Measurements from ENCODE around the gene ZDHHC11. TPM values are rescaled to one million over a fixed set of nuclear protein-coding genes. Genes with fewer than 3 reads are reported as not detected.
A peak's percentile ranks its signal among the peaks of the same experiment; 100 is the strongest.

Gene ZDHHC11
- total RNA-seq, 1 experiment from 2014 or later = 17.0 TPM

DNA sequence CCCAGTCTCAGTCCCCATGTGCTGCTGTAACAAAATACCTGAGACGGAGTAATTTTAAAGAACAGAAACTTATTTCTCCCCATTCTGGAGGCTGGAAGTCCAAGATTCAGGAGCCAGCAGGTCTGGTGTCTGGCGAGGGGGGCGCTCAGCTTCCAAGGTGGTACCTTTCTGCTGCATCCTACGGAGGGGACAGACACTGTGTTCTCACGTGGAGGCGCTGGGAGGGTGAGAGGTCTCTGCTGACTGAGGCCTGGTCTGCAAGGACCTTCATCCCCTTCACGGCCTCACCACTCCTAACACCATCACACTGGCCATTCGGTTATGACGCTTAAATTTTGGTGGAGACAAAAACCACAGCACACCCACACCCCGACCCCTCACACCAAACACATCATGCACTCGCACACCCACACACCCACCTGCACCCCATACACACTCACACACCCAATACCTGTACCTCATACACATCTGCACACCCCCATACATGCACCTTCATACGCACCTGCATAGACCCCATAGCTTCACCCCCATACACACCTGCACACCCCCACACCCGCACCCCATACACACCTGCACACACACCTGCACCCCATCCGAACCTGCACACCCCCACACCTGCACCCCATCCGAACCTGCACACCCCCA is 9.8 kb upstream of the ZDHHC11 start:
- TSS peak; percentile 59 for BruUV-seq (replicated peaks)
- ATAC-seq = no peak
- TF ChIP-seq SRF (IDR thresholded peaks at IDR 0.05; ENCODE audit: low read depth) (no peak), ELF1 (IDR thresholded peaks at IDR 0.05; ENCODE audit: borderline replicate concordance, low read depth) (no peak), ZNF274 (IDR thresholded peaks at IDR 0.05; ENCODE audit: low read depth, low read length) (no peak), EZH2phosphoT487 (IDR thresholded peaks at IDR 0.05; ENCODE audit: borderline replicate concordance) (no peak), RAD21 (IDR thresholded peaks at IDR 0.05; ENCODE audit: low read depth) (no peak), YY1 (IDR thresholded peaks at IDR 0.05; ENCODE audit: extremely low read depth, insufficient replicate concordance, low read depth, low read length) (no peak), POLR2A (IDR thresholded peaks at IDR 0.05; ENCODE audit: borderline replicate concordance, extremely low read depth, insufficient read depth, insufficient read length) (no peak), ZFX (IDR thresholded peaks at IDR 0.05) (no peak), TCF7L2 (IDR thresholded peaks at IDR 0.05; ENCODE audit: borderline replicate concordance, extremely low read depth, insufficient read depth, insufficient read length) (no peak), EGR1 (IDR thresholded peaks at IDR 0.05; ENCODE audit: low read depth) (no peak), FOSL1 (IDR thresholded peaks at IDR 0.05; ENCODE audit: low read depth) (no peak), SP1 (IDR thresholded peaks at IDR 0.05; ENCODE audit: low read depth) (no peak), SIN3A (IDR thresholded peaks at IDR 0.05; ENCODE audit: low read depth) (no peak)
- TF ChIP-seq, protein P1, sequence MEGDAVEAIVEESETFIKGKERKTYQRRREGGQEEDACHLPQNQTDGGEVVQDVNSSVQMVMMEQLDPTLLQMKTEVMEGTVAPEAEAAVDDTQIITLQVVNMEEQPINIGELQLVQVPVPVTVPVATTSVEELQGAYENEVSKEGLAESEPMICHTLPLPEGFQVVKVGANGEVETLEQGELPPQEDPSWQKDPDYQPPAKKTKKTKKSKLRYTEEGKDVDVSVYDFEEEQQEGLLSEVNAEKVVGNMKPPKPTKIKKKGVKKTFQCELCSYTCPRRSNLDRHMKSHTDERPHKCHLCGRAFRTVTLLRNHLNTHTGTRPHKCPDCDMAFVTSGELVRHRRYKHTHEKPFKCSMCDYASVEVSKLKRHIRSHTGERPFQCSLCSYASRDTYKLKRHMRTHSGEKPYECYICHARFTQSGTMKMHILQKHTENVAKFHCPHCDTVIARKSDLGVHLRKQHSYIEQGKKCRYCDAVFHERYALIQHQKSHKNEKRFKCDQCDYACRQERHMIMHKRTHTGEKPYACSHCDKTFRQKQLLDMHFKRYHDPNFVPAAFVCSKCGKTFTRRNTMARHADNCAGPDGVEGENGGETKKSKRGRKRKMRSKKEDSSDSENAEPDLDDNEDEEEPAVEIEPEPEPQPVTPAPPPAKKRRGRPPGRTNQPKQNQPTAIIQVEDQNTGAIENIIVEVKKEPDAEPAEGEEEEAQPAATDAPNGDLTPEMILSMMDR (IDR thresholded peaks at IDR 0.05 in 2 of 3, conservative IDR thresholded peaks at IDR 0.05 in 1 of 3; ENCODE audit: borderline replicate concordance in 1 of 3, insufficient read depth in 1 of 3, low read depth in 2 of 3, low read length in 2 of 3) = no peak
- TF ChIP-seq, protein P2, sequence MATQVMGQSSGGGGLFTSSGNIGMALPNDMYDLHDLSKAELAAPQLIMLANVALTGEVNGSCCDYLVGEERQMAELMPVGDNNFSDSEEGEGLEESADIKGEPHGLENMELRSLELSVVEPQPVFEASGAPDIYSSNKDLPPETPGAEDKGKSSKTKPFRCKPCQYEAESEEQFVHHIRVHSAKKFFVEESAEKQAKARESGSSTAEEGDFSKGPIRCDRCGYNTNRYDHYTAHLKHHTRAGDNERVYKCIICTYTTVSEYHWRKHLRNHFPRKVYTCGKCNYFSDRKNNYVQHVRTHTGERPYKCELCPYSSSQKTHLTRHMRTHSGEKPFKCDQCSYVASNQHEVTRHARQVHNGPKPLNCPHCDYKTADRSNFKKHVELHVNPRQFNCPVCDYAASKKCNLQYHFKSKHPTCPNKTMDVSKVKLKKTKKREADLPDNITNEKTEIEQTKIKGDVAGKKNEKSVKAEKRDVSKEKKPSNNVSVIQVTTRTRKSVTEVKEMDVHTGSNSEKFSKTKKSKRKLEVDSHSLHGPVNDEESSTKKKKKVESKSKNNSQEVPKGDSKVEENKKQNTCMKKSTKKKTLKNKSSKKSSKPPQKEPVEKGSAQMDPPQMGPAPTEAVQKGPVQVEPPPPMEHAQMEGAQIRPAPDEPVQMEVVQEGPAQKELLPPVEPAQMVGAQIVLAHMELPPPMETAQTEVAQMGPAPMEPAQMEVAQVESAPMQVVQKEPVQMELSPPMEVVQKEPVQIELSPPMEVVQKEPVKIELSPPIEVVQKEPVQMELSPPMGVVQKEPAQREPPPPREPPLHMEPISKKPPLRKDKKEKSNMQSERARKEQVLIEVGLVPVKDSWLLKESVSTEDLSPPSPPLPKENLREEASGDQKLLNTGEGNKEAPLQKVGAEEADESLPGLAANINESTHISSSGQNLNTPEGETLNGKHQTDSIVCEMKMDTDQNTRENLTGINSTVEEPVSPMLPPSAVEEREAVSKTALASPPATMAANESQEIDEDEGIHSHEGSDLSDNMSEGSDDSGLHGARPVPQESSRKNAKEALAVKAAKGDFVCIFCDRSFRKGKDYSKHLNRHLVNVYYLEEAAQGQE (IDR thresholded peaks at IDR 0.05; ENCODE audit: low read depth) = no peak
- TF ChIP-seq, protein P3, sequence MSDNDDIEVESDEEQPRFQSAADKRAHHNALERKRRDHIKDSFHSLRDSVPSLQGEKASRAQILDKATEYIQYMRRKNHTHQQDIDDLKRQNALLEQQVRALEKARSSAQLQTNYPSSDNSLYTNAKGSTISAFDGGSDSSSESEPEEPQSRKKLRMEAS (IDR thresholded peaks at IDR 0.05) = no peak
- no peak for DNase-seq (ENCODE audit: low read depth, low spot score)
- Histone ChIP-seq H3K36me3 (ENCODE audit: control insufficient read depth in 1 of 2, insufficient read depth in 2 of 2, low read length in 2 of 2) (peaks cover 6 to 11% of the 10 kb centered on the region in 2 experiments; a peak in 2 of 4 replicates), H3K27ac (ENCODE audit: low read depth, low read length) (no peak overlapping the region), H3K9ac (ENCODE audit: low read length) (no peak overlapping the region), H3K9me2 (ENCODE audit: insufficient read depth) (no peaks in the 10 kb centered on the region), H3K4me1 (ENCODE audit: control insufficient read depth in 1 of 2, insufficient read depth in 2 of 2, low read length in 2 of 2) (no peaks in the 10 kb centered on the region), H3K79me2 (ENCODE audit: insufficient read depth, low read length) (no peaks in the 10 kb centered on the region), H3K4me3 (replicated peaks in 1 of 2; ENCODE audit: low read depth in 1 of 2, low read length in 2 of 2) (no peak overlapping the region), H2AFZ (ENCODE audit: low read depth, low read length, poor library complexity, severe bottlenecking) (no peak overlapping the region), H3K4me2 (ENCODE audit: low read length) (no peak overlapping the region), H3K27me3 (ENCODE audit: insufficient read depth, low read length) (no peaks in the 10 kb centered on the region), H3K9me3 (ENCODE audit: control insufficient read depth in 1 of 2, insufficient read depth in 1 of 2, low read depth in 1 of 2, low read length in 2 of 2) (no peaks in the 10 kb centered on the region), H4K20me1 (ENCODE audit: insufficient read depth) (no peaks in the 10 kb centered on the region)
- ChIA-PET CTCF (no interaction called here), POLR2A (no interaction called here), RAD21 (ENCODE audit: low non-redundant PET in 1 of 2, low total read pairs in 2 of 2, uncharacterized antibody in 2 of 2, unreplicated experiment in 2 of 2) (no interaction called here)
- intact Hi-C loops (cut with micrococcal nuclease) = no loop called here
